Gastroesophageal sphincter (tissue), 4 donors: ENCODE results near the gene ARPC1B. TPM values are rescaled to one million over a fixed set of nuclear protein-coding genes. Genes with fewer than 3 reads are reported as not detected.
"Not testable (repeated sequence)": the region's sequence is repeated elsewhere in the genome, so short reads cannot be mapped to it uniquely, and the experiment has no call there.

ENCODE experiments used
- ATAC-seq: fragments of 150-250 bp; one replicate; pipeline ENCODE4 v1.9.1; 2016; ENCODE audit warnings: mild to moderate bottlenecking, moderate library complexity
- H3K27ac ChIP-seq, 4 donors: fragments of 200-600 bp; sonication (generic) in 3 of 4; 1 replicate in 3 of 4; 2 replicates in 1 of 4; pipeline ENCODE4 v1.5.1; 2016 to 2019
- H3K27me3 ChIP-seq: fragments of 200-600 bp; sonication (generic); one replicate; pipeline ENCODE4 v1.5.1; 2019
- H3K36me3 ChIP-seq, 2 donors: fragments of 200-600 bp; sonication (generic); one replicate each; pipeline ENCODE4 v1.5.1; 2019; ENCODE audit warnings: control low read depth in 1 of 2
- H3K4me1 ChIP-seq, 3 donors: fragments of 200-600 bp; sonication (generic); 1 replicate in 2 of 3; 2 replicates in 1 of 3; pipeline ENCODE4 v1.5.1; 2016 to 2019; ENCODE audit warnings: control low read depth in 2 of 3
- H3K4me3 ChIP-seq, 2 donors: fragments of 200-600 bp; sonication (generic); one replicate each; pipeline ENCODE4 v1.5.1; 2019; ENCODE audit warnings: mild to moderate bottlenecking in 1 of 2, moderate library complexity in 1 of 2
- H3K9me3 ChIP-seq, 3 donors: fragments of 200-600 bp; sonication (generic); one replicate each; pipeline ENCODE4 v1.5.1; 2017 to 2019; ENCODE audit warnings: control low read depth in 2 of 3
- EP300 ChIP-seq: sonication (generic); formaldehyde crosslinking; IDR thresholded peaks from one replicate; pipeline ENCODE4 v1.6.1; 2017; ENCODE audit warnings: antibody characterized with exemption, mild to moderate bottlenecking
- POLR2A ChIP-seq, 2 donors: fragments of 450-650 bp; IDR thresholded peaks; one replicate each; pipeline ENCODE4 v1.6.1; 2017; ENCODE audit warnings: antibody characterized with exemption in 2 of 2, mild to moderate bottlenecking in 2 of 2, moderate library complexity in 1 of 2
- POLR2AphosphoS5 ChIP-seq: sonication (generic); formaldehyde crosslinking; IDR thresholded peaks from one replicate; pipeline ENCODE4 v1.6.1; 2017; ENCODE audit warnings: antibody characterized with exemption
- WGBS, 2 donors: methylation state at CpG; one replicate each; pipeline ENCODE4 v1.1.5; 2018; ENCODE audit warnings: low coverage in 1 of 2; 5-methylcytosine and 5-hydroxymethylcytosine counted together
- total RNA-seq, 4 donors: library from RNA; depleted of rRNA; stranded (reverse); fragments of >200 nt; gene quantifications; one replicate each; pipeline ENCODE4 v1.1.0, GENCODE V29; 2016
- TF ChIP-seq, protein P1 (sequence below), 4 experiments: fragments of 200-600 bp in 2 of 4; fragments of 450-650 bp in 2 of 4; sonication (generic) in 1 of 4; IDR thresholded peaks; one replicate each; pipeline ENCODE4 v1.5.1; 2017 to 2019; ENCODE audit warnings: antibody characterized with exemption in 4 of 4, mild to moderate bottlenecking in 2 of 4, moderate library complexity in 2 of 4

The ARPC1B gene
- 100 to 1,000 TPM in 3 of 4 donors, 10 to 100 TPM in 1; 69.9 to 158 (median 138) TPM for total RNA-seq

DNA sequence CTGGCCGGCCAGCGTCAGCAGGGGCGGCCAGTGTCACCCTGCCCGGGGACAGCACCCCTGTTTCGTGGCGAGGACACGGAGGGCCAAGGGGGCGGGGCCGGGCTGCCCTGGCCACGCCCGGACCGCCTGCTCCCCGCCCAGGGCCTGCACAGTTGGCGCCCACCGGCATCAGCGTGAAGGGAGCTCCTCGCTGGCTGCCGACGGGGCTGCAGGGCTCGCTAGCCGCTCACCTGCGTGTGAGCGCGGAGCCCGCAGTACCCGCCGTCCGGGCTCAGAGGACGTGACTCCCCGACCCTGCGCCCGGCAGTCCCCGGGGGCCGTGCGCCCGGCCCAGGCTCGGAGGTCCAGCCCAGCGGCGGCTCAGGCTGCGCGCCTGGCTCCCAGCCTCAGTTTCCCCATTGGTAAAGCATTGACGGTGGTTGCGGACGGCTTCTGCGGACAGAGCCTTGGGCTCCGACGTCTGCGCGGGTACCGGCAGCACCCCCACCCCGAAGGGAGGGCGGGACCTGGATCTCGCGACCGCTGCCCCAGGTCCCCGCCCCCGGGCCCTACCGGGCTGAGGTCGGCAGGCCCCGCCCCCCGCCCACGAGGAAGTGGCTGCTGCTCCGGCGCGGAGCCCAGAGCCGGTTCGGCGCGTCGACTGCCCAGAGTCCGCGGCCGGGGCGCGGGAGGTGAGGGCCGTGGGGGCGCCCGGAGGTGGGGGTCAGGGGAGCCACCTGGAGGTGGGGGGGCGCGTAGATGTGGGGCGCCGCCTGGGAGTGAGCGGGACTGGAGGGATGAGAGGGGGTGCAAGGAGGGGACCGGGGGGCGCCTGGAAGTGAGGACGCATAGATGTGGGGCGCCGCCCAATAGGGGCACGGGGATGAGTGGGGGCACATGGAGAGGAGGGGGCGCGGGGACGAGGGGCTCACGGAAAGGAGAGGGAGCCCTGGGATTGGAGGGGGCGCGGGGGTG, at the start of gene ARPC1B:
TSS of gene ARPC1B (plus strand) at position 620 of the 954 bp plus-strand sequence. CDS start 10,985 bp downstream, outside the sequence.
- TF ChIP-seq, protein P1, sequence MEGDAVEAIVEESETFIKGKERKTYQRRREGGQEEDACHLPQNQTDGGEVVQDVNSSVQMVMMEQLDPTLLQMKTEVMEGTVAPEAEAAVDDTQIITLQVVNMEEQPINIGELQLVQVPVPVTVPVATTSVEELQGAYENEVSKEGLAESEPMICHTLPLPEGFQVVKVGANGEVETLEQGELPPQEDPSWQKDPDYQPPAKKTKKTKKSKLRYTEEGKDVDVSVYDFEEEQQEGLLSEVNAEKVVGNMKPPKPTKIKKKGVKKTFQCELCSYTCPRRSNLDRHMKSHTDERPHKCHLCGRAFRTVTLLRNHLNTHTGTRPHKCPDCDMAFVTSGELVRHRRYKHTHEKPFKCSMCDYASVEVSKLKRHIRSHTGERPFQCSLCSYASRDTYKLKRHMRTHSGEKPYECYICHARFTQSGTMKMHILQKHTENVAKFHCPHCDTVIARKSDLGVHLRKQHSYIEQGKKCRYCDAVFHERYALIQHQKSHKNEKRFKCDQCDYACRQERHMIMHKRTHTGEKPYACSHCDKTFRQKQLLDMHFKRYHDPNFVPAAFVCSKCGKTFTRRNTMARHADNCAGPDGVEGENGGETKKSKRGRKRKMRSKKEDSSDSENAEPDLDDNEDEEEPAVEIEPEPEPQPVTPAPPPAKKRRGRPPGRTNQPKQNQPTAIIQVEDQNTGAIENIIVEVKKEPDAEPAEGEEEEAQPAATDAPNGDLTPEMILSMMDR (IDR thresholded peaks at IDR 0.05): no peak
- TF ChIP-seq POLR2AphosphoS5: peak; percentile 73
- no peak for TF ChIP-seq EP300
- peak; percentile 40 to 50 for TF ChIP-seq POLR2A (IDR thresholded peaks at IDR 0.05)
- Histone ChIP-seq H3K36me3 (peaks cover 0 to 15% of the 10 kb centered on the region in 2 donors), H3K27me3 (no peaks in the 10 kb centered on the region), H3K9me3 (no peaks in the 10 kb centered on the region), H3K4me3 (peak within 1 kb of the TSS; percentile 59 to 93), H3K4me1 (peaks cover 0 to 48% (median 5%) of the 10 kb centered on the region in 3 donors), H3K27ac (peak within 1 kb of the TSS; percentile 11 to 92 (median 89))
- 0 to 9% methylated on average over 3 to 11 of the region's 95 CpGs for WGBS, 2 donors
- peak; percentile 66 for ATAC-seq

DNA sequence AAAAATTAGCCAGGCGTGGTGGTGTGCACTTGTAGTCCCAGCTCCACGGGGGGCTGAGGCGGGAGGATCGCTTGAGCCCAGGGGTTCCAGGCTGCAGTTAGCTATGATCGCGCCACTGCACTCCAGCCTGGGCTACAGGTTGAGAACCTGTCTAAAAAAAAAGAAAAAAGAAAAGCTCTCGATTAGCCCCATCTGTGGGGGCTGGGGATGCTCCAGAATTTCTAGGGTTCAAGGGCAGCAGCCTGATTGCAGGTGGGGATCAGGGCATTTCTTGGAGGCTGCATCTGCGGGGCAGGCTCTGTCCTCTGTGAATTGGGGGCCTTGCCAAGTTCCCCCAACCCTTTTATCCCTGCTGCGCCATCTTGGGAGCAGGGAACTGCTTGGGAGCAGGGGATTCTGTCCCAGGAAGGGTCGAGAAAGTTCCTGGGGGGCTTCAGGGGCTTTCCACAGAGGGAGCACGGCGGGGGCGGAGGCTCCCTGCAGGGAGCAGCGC, 49.5 kb upstream of the ARPC1B start:
- Histone ChIP-seq H3K27ac (peak overlapping the region in 3 of 4 donors; percentile 81 to 91 (median 85)), H3K27me3 (no peaks in the 10 kb centered on the region), H3K9me3 (no peaks in the 10 kb centered on the region), H3K4me3 (peak overlapping the region; percentile 72 to 92), H3K4me1 (peaks cover 0 to 49% (median 24%) of the 10 kb centered on the region in 3 donors), H3K36me3 (no peaks in the 10 kb centered on the region)
- 28 to 43% methylated on average over 7 to 8 of the region's 14 CpGs for WGBS, 2 donors
- TF ChIP-seq POLR2A (IDR thresholded peaks at IDR 0.05) (no peak), EP300 (no peak), POLR2AphosphoS5 (no peak)
- TF ChIP-seq, protein P1 (IDR thresholded peaks at IDR 0.05): no peak
- no peak for ATAC-seq

DNA sequence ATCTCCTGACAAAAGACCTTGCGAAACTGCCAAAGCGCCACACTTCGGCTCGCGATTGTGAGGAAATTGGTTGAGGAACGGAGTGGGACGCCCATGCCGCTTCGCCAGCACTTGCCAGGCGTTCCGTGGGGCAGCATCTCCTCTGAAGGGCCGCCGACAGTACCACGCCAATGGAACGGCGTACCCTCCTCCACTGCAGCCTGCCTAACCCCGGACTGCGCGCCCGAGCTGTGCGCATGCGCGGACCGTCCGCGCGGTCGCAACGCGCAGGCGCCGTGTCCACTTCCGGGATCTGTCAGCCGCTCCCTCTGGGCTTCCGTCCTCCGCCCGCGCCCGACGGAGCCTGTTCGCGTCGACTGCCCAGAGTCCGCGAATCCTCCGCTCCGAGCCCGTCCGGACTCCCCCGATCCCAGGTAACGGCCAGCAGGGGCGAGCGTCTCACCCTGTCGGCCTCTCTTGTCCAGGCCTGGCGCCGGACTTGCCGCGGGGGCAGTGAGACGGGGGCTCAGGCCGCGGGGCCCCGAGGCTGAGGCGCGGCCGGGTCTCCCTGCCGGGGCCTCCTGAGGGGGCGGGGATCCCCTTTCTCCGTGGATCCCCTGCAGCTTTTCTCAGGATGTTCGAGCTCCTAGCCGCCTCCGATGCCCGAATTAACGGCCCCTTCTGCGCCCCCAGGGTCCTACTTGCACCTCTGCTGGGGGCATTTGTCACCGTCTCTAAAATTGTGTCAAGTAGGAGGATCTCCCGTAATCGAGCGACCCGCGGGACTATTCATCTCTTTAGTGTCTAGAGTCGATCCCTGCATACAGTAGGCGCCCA, 48.7 kb upstream of the ARPC1B start, which contains the start of gene ARPC1A:
TSS of gene ARPC1A (plus strand) at position 307 of the 816 bp plus-strand sequence. CDS start 7,456 bp downstream, outside the sequence.
- ATAC-seq: peak; percentile 92
- Histone ChIP-seq H3K4me3 (peak within 1 kb of the TSS; percentile 72 to 92), H3K4me1 (peaks cover 0 to 56% (median 24%) of the 10 kb centered on the region in 3 donors), H3K9me3 (no peaks in the 10 kb centered on the region), H3K27ac (peak within 1 kb of the TSS; percentile 76 to 91 (median 83)), H3K36me3 (no peaks in the 10 kb centered on the region), H3K27me3 (no peaks in the 10 kb centered on the region)
- WGBS, 2 donors: 10% methylated on average over 4 of the region's 82 CpGs; no CpG with 5 or more reads in 1 of the 2 donors
- TF ChIP-seq, protein P1 (IDR thresholded peaks at IDR 0.05): peak in 2 of 4 experiments; percentile 43 to 51
- TF ChIP-seq POLR2A (IDR thresholded peaks at IDR 0.05) (peak; percentile 55 to 71), POLR2AphosphoS5 (peak; percentile 93), EP300 (no peak)

DNA sequence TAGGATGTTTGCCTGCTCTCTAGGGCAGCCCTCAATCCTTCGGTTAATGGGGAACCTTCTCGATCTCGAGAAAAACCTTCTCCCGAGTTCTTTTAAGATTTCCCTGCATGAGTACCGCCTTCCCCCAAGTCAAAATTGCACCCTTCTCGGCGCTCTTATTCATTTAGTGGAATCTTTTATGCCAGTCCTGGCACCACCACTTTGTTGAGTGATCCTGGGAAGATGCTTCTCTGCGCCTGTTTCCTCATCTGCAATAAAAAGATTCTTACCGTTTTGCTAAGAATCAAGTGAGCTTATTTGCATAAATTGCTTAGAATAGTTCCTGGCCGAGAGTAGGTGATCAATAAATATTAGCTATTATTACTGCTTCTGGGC, 48.1 kb upstream of the ARPC1B start:
- ATAC-seq: no peak
- Histone ChIP-seq H3K27ac (peak overlapping the region; percentile 76 to 91 (median 83)), H3K27me3 (no peaks in the 10 kb centered on the region), H3K4me3 (peak overlapping the region; percentile 72 to 92), H3K9me3 (no peaks in the 10 kb centered on the region), H3K36me3 (no peaks in the 10 kb centered on the region), H3K4me1 (peaks cover 0 to 60% (median 24%) of the 10 kb centered on the region in 3 donors)
- TF ChIP-seq POLR2A (IDR thresholded peaks at IDR 0.05) (no peak), EP300 (no peak), POLR2AphosphoS5 (no peak)
- TF ChIP-seq, protein P1 (IDR thresholded peaks at IDR 0.05): no peak
- 1 to 3% methylated on average over 7 to 10 of the region's 10 CpGs for WGBS, 2 donors

DNA sequence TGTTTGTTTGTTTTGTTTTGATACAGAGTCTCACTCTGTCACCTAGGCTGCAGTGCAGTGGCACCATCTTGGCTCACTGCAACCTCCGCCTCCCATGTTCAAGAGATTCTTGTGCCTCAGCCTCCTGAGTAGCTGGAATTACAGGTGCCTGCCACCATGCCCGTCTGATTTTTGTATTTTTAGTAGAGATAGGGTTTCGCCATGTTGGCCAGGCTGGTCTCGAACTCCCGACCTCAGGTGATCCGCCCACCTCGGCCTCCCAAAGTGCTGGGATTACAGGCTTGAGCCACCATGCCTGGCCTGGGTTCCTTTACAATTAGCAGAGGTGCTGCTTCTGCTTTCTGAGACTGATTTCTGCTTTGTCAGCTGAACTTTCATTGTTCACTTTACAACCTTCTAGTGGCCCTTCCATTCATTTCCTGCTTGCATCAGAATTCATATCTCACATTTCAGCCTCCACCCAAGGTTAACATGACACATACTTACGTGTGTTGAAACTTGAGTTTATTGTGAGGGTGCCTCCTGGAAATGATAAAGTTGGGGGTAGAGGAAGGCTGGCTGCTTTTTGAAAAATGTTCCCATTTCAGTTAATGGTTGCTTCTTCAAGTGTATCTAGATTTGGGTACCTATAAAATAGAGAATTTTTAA, 44.1 kb upstream of the ARPC1B start:
- H3K4me1 ChIP-seq: peaks cover 0 to 55% (median 17%) of the 10 kb centered on the region in 3 donors
- not testable (repeated sequence) for ATAC-seq, H3K9me3 ChIP-seq, H3K27me3 ChIP-seq, H3K4me3 ChIP-seq, H3K27ac ChIP-seq
- peaks cover 0 to 29% of the 10 kb centered on the region in 2 donors for H3K36me3 ChIP-seq
- 68 to 76% methylated on average over 4 to 8 of the region's 8 CpGs for WGBS, 2 donors
